Breast epithelium (tissue), 4 donors: ENCODE results near the gene SMARCAL1. TPM values are rescaled to one million over a fixed set of nuclear protein-coding genes. Genes with fewer than 3 reads are reported as not detected.
"Not testable (repeated sequence)": the region's sequence is repeated elsewhere in the genome, so short reads cannot be mapped to it uniquely, and the experiment has no call there.

Experiments used
- DNase-seq, 2 donors: peaks; one replicate each; pipeline ENCODE4 v3.0.0-alpha.2; 2019; ENCODE audit warnings: low spot score in 2 of 2
- H3K27ac ChIP-seq, 2 donors: fragments of 200-600 bp; sonication (generic) in 1 of 2; one replicate each; pipeline ENCODE4 v1.5.1; 2016 to 2019; ENCODE audit warnings: mild to moderate bottlenecking in 1 of 2
- H3K27me3 ChIP-seq, 2 donors: fragments of 200-600 bp; sonication (generic) in 1 of 2; one replicate each; pipeline versions ENCODE4 v1.5.1 to v1.6.0; 2017 to 2019; ENCODE audit warnings: control low read depth in 1 of 2, mild to moderate bottlenecking in 1 of 2
- H3K36me3 ChIP-seq: fragments of 200-600 bp; one replicate; pipeline ENCODE4 v1.5.1; 2019
- H3K4me1 ChIP-seq, 2 donors: fragments of 200-600 bp; sonication (generic); one replicate each; pipeline ENCODE4 v1.5.1; 2016 to 2019; ENCODE audit warnings: control low read depth in 1 of 2
- H3K4me3 ChIP-seq, 3 donors: fragments of 200-600 bp; sonication (generic); 1 replicate in 2 of 3; 2 replicates in 1 of 3; pipeline ENCODE4 v1.5.1; 2016 to 2019; ENCODE audit warnings: mild to moderate bottlenecking in 3 of 3, moderate library complexity in 2 of 3
- H3K9me3 ChIP-seq, 2 donors: fragments of 200-600 bp; sonication (generic) in 1 of 2; one replicate each; pipeline ENCODE4 v1.5.1; 2016 to 2019; ENCODE audit warnings: control low read depth in 1 of 2
- POLR2A ChIP-seq: fragments of 450-650 bp; IDR thresholded peaks from one replicate; pipeline ENCODE4 v1.6.1; 2016; ENCODE audit warnings: antibody characterized with exemption, mild to moderate bottlenecking, moderate library complexity
- POLR2AphosphoS5 ChIP-seq, 3 donors: sonication (generic); formaldehyde crosslinking; IDR thresholded peaks; one replicate each; pipeline ENCODE4 v1.6.1; 2017; ENCODE audit warnings: antibody characterized with exemption in 3 of 3
- intact Hi-C: fragments of 100-400 bp; cut with DNase I; formaldehyde crosslinking; loops from one replicate; pipeline ENCODE4 v1.15.1; 2023; ENCODE audit warnings: low total_unique reads
- total RNA-seq, 3 donors: library from RNA; depleted of rRNA; stranded (reverse); fragments of >200 nt; gene quantifications; one replicate each; pipeline ENCODE4 v1.1.0, GENCODE V29; 2016
- TF ChIP-seq, protein P1 (sequence below), 3 donors: fragments of 450-650 bp; IDR thresholded peaks; one replicate each; pipeline ENCODE4 v1.5.1; 2016 to 2017; ENCODE audit warnings: antibody characterized with exemption in 3 of 3, mild to moderate bottlenecking in 3 of 3, moderate library complexity in 3 of 3

The SMARCAL1 gene
- total RNA-seq, 3 donors from 2014 or later = 12.0 to 28.1 (median 20.6) TPM

DNA sequence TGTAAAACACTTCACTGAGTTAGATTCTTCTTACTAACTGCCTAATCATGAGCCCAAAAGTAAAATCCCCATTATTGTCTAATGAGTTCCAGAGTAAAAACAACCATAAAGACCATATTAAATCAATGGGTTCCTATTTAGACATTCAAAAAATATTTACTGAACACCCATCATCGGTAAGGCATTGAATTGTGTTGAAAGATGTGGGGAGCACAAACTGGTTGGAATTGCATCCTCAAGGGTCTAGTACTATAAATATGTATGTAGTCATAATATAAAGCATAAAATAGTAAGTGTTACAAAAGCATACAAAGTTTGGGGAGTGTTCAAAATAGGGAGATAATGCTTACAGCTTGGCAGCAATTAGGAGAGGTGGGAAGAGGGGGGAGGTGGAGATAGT, 37.0 kb upstream of the SMARCAL1 start:
- H3K27me3 ChIP-seq = peaks cover 5 to 38% of the 10 kb centered on the region in 2 donors
- H3K27ac ChIP-seq = no peak overlapping the region
- intact Hi-C loops = no loop called here

DNA sequence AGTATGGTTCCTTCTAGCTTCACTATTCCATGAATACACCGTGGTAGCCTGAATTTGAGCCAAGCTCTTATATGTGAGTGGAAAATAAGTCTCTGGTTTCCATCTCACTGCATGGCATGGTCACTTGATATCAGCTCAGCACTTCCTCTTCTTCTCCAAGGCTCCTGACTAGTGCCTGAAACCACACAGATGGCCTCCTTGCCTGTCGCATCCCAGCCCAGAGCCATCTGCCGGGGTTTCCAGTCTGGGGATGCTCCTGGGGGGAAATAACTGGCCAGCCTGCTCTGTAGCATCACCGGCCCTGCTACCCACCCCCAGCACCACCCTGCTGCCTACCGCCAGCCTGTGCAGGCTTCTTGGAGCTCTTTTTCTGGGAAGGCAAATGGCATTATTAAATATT, 32.3 kb upstream of the SMARCAL1 start:
- no peaks in the 10 kb centered on the region for H3K27me3 ChIP-seq
- no peaks in the 10 kb centered on the region for H3K4me1 ChIP-seq
- H3K4me3 ChIP-seq = no peak overlapping the region
- no peak overlapping the region for H3K27ac ChIP-seq
- H3K36me3 ChIP-seq = no peaks in the 10 kb centered on the region
- no peaks in the 10 kb centered on the region for H3K9me3 ChIP-seq
- DNase-seq = no peak
- intact Hi-C loops = no loop called here
- TF ChIP-seq POLR2A (no peak), POLR2AphosphoS5 (IDR thresholded peaks at IDR 0.05) (no peak)
- TF ChIP-seq, protein P1, sequence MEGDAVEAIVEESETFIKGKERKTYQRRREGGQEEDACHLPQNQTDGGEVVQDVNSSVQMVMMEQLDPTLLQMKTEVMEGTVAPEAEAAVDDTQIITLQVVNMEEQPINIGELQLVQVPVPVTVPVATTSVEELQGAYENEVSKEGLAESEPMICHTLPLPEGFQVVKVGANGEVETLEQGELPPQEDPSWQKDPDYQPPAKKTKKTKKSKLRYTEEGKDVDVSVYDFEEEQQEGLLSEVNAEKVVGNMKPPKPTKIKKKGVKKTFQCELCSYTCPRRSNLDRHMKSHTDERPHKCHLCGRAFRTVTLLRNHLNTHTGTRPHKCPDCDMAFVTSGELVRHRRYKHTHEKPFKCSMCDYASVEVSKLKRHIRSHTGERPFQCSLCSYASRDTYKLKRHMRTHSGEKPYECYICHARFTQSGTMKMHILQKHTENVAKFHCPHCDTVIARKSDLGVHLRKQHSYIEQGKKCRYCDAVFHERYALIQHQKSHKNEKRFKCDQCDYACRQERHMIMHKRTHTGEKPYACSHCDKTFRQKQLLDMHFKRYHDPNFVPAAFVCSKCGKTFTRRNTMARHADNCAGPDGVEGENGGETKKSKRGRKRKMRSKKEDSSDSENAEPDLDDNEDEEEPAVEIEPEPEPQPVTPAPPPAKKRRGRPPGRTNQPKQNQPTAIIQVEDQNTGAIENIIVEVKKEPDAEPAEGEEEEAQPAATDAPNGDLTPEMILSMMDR (IDR thresholded peaks at IDR 0.05) = no peak

More for the DNA sequence above, 37.0 kb upstream of the SMARCAL1 start:
- DNase-seq = no peak
- no peak overlapping the region for H3K4me3 ChIP-seq
- H3K4me1 ChIP-seq = peaks cover 0 to 7% of the 10 kb centered on the region in 2 donors
- no peaks in the 10 kb centered on the region for H3K9me3 ChIP-seq
- no peaks in the 10 kb centered on the region for H3K36me3 ChIP-seq
- TF ChIP-seq, protein P1 (IDR thresholded peaks at IDR 0.05) = no peak

DNA sequence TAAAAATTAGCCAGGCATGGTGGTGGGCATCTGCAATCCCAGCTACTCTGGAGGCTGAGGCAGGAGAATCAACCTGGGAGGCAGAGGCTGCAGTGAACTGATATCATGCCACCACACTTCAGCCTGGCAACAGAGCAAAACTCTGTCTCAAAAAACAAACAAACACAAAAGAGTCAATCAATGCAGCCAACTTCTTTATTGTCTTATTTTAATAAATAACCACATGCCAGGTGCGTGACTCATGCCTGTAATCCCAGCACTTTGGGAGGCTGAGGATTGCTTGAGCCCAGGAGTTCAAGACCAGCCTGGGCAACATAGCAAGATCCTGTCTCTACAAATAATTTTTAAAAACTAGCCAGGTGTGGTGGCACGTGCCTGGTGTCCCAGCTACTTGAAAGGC, 27.9 kb upstream of the SMARCAL1 start:
- H3K36me3 ChIP-seq, H3K27me3 ChIP-seq, H3K4me3 ChIP-seq, intact Hi-C loops, H3K27ac ChIP-seq, H3K9me3 ChIP-seq, H3K4me1 ChIP-seq, DNase-seq: not testable (repeated sequence)

DNA sequence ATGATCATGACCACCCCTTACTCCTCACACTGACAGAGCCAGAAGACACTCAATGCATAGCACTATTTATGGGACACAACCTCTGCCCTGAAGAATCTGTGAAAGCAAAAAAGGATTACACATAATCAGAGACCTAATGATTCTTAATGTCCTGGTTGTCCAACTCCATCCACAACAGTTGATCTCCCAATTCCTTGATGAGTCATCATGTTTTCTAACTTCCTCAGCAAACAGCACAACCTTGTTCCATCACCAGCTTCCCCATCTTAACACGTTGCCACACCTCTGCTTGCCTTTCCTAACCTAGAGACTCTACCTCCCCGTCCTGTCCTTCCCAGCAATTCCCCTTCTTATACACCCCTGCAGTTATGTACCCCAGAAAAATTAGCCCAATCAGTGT, 26.8 kb upstream of the SMARCAL1 start:
- no peaks in the 10 kb centered on the region for H3K36me3 ChIP-seq
- intact Hi-C loops = no loop called here

DNA sequence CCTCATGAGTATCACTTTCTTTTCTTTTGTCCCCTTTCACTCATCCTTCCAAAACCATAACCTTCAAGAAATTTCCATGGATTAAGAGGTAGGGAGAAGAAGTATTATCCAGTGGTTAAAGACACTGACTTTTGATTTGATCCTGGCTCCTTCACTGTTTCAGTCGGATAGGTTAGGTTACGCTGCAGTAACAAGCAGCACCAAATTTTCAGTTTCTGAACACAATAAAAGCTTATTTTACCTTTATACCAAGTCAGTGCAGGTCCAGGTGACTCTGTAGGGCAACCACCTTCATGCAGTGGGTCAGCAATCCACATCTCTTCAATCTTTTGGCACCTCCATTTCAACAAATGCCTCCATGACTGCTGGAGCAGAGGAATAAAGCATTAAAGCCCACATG, 25.0 kb upstream of the SMARCAL1 start:
- no peak for DNase-seq
- Histone ChIP-seq H3K27ac (no peak overlapping the region), H3K4me1 (no peaks in the 10 kb centered on the region), H3K4me3 (no peak overlapping the region), H3K36me3 (no peaks in the 10 kb centered on the region), H3K27me3 (no peaks in the 10 kb centered on the region), H3K9me3 (peaks cover 0 to 3% of the 10 kb centered on the region in 2 donors)
- TF ChIP-seq, protein P1 (IDR thresholded peaks at IDR 0.05) = no peak
- TF ChIP-seq POLR2AphosphoS5 (IDR thresholded peaks at IDR 0.05) (no peak), POLR2A (no peak)
- intact Hi-C loops = no loop called here

More for the DNA sequence above, 26.8 kb upstream of the SMARCAL1 start:
- peaks cover 0 to 3% of the 10 kb centered on the region in 2 donors for H3K9me3 ChIP-seq
- H3K27ac ChIP-seq = no peak overlapping the region
- TF ChIP-seq, protein P1 (IDR thresholded peaks at IDR 0.05) = no peak
- TF ChIP-seq POLR2A (no peak), POLR2AphosphoS5 (IDR thresholded peaks at IDR 0.05) (no peak)
- no peak for DNase-seq
- no peak overlapping the region for H3K4me3 ChIP-seq
- H3K4me1 ChIP-seq = no peaks in the 10 kb centered on the region
- H3K27me3 ChIP-seq = no peaks in the 10 kb centered on the region
